Peyer's patch (tissue), 4 donors: Measurements from ENCODE around the gene DHRS2.

ENCODE experiments used
- POLR2A ChIP-seq, 2 donors: fragments of 450-650 bp; IDR thresholded peaks; one replicate each; pipeline ENCODE4 v1.5.1; 2017; ENCODE audit warnings: antibody characterized with exemption in 2 of 2, mild to moderate bottlenecking in 2 of 2, moderate library complexity in 2 of 2
- TF ChIP-seq, protein P1 (sequence below), 6 experiments: fragments of 450-650 bp in 4 of 6; fragments of 200-600 bp in 2 of 6; sonication (generic) in 1 of 6; IDR thresholded peaks; one replicate each; pipeline ENCODE4 v1.5.1; 2017 to 2019; ENCODE audit warnings: antibody characterized with exemption in 6 of 6, mild to moderate bottlenecking in 3 of 6, moderate library complexity in 1 of 6

GRCh38 chr14:23639048-23639890 is 3.1 kb downstream of the DHRS2 start:
- TF ChIP-seq, protein P1, sequence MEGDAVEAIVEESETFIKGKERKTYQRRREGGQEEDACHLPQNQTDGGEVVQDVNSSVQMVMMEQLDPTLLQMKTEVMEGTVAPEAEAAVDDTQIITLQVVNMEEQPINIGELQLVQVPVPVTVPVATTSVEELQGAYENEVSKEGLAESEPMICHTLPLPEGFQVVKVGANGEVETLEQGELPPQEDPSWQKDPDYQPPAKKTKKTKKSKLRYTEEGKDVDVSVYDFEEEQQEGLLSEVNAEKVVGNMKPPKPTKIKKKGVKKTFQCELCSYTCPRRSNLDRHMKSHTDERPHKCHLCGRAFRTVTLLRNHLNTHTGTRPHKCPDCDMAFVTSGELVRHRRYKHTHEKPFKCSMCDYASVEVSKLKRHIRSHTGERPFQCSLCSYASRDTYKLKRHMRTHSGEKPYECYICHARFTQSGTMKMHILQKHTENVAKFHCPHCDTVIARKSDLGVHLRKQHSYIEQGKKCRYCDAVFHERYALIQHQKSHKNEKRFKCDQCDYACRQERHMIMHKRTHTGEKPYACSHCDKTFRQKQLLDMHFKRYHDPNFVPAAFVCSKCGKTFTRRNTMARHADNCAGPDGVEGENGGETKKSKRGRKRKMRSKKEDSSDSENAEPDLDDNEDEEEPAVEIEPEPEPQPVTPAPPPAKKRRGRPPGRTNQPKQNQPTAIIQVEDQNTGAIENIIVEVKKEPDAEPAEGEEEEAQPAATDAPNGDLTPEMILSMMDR (IDR thresholded peaks at IDR 0.05): no peak
- no peak for TF ChIP-seq POLR2A (IDR thresholded peaks at IDR 0.05)
